GM12878 (cell line): ENCODE measurements around the gene HSD3B1.

Source experiments
- ETV6 ChIP-seq, 2 experiments: fragments of 450-650 bp in 1 of 2; IDR thresholded peaks in 1 of 2; conservative IDR thresholded peaks in 1 of 2; 2 replicates each; pipeline ENCODE4 v1.6.1; 2014; ENCODE audit warnings: antibody characterized with exemption in 1 of 2, borderline replicate concordance in 1 of 2, low read depth in 1 of 2, mild to moderate bottlenecking in 1 of 2, moderate library complexity in 1 of 2
- MYB ChIP-seq: fragments of 150-350 bp; IDR thresholded peaks from 2 replicates; pipeline ENCODE4 v1.6.1; 2014; ENCODE audit warnings: mild to moderate bottlenecking, low read depth, low read length, borderline replicate concordance
- TF ChIP-seq, protein P1 (sequence below), 3 experiments: IDR thresholded peaks in 2 of 3; conservative IDR thresholded peaks in 1 of 3; 2 replicates each; pipeline ENCODE4 v1.5.1; 2011; ENCODE audit warnings: low read depth in 3 of 3, low read length in 3 of 3, mild to moderate bottlenecking in 3 of 3, control low read depth in 2 of 3, moderate library complexity in 2 of 3, inconsistent platforms in 1 of 3, mixed read lengths in 1 of 3; ENCODE audit not compliant: control insufficient read depth in 2 of 3, insufficient read depth in 1 of 3; ENCODE audit errors: extremely low read depth in 1 of 3

DNA sequence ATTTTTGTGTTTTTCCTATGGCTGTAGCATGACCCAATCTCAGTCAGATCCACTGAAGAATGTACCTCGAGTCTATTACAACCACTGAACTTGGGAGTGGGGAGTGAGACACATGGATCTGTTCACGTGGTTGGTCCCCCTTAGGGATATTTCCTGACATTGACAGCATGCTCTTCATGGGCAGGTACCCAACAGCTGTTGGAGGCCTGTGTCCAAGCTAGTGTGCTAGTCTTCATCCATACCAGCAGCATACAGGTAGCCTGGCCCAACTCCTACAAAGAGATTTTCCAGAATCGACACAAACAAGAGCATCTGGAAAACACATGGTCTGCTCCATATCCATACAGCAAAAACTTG, 34.2 kb upstream of the HSD3B1 start:
- TF ChIP-seq MYB, result no peak
- TF ChIP-seq, protein P1, sequence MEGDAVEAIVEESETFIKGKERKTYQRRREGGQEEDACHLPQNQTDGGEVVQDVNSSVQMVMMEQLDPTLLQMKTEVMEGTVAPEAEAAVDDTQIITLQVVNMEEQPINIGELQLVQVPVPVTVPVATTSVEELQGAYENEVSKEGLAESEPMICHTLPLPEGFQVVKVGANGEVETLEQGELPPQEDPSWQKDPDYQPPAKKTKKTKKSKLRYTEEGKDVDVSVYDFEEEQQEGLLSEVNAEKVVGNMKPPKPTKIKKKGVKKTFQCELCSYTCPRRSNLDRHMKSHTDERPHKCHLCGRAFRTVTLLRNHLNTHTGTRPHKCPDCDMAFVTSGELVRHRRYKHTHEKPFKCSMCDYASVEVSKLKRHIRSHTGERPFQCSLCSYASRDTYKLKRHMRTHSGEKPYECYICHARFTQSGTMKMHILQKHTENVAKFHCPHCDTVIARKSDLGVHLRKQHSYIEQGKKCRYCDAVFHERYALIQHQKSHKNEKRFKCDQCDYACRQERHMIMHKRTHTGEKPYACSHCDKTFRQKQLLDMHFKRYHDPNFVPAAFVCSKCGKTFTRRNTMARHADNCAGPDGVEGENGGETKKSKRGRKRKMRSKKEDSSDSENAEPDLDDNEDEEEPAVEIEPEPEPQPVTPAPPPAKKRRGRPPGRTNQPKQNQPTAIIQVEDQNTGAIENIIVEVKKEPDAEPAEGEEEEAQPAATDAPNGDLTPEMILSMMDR (IDR thresholded peaks at IDR 0.05 in 2 of 3, conservative IDR thresholded peaks at IDR 0.05 in 1 of 3; ENCODE audit: control insufficient read depth in 2 of 3, extremely low read depth in 1 of 3, insufficient read depth in 1 of 3, low read depth in 3 of 3, low read length in 3 of 3), result no peak
- no peak for TF ChIP-seq ETV6 (conservative IDR thresholded peaks at IDR 0.05 in 1 of 2, IDR thresholded peaks at IDR 0.05 in 1 of 2; ENCODE audit: borderline replicate concordance in 1 of 2, low read depth in 1 of 2)
